ENCODE results near the gene SIRT4.

DNA sequence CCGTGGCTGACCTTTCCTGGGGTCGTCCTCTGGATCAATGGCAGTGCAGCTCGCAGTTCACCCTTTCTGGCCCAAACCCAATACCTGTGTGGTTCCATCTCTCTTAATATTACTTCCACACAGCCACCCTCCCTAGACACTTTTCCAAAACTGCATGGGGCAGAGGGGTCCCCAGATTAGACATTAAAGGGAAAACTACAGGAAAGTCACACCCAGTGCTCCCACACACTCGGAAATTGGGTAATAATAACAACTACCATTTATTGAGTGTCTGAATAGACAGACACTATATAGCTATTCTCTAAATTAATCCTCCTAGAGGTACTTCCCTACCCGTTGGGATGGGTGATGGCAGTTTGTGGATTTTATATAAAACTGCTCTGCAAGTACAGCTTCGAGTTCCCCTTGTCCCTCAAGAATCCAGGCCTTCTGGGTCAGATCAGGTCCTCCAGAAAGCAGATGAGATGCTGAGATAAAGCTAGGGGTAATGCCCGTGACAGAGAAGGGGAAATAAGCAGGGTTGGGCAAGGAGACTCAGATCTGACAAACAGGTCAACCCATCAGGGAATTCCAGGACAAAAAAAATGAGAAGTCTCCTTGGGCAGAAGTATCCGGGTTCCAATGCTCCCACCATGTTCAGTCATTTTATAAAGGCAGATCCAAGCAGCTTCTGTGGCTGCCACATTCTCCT, 35.8 kb upstream of the SIRT4 start:
- TF ChIP-seq, protein P1, sequence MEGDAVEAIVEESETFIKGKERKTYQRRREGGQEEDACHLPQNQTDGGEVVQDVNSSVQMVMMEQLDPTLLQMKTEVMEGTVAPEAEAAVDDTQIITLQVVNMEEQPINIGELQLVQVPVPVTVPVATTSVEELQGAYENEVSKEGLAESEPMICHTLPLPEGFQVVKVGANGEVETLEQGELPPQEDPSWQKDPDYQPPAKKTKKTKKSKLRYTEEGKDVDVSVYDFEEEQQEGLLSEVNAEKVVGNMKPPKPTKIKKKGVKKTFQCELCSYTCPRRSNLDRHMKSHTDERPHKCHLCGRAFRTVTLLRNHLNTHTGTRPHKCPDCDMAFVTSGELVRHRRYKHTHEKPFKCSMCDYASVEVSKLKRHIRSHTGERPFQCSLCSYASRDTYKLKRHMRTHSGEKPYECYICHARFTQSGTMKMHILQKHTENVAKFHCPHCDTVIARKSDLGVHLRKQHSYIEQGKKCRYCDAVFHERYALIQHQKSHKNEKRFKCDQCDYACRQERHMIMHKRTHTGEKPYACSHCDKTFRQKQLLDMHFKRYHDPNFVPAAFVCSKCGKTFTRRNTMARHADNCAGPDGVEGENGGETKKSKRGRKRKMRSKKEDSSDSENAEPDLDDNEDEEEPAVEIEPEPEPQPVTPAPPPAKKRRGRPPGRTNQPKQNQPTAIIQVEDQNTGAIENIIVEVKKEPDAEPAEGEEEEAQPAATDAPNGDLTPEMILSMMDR (IDR thresholded peaks at IDR 0.05; ENCODE audit: low read depth, low read length), result no peak
- TF ChIP-seq, protein P2, sequence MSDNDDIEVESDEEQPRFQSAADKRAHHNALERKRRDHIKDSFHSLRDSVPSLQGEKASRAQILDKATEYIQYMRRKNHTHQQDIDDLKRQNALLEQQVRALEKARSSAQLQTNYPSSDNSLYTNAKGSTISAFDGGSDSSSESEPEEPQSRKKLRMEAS (IDR thresholded peaks at IDR 0.05; ENCODE audit: low read depth, low read length), result no peak
- TF ChIP-seq MYC (IDR thresholded peaks at IDR 0.05; ENCODE audit: low read depth, low read length) (no peak), POLR2A (IDR thresholded peaks at IDR 0.05; ENCODE audit: extremely low read depth, insufficient read length) (no peak)
